Stimulated activated CD8-positive, alpha-beta memory T cell treated with anti-CD3 and anti-CD28 coated beads, Interleukin-2, amount 100 ng/mL, for 1 hour (primary cell): ENCODE measurements around the gene GM2A.
"Not testable (repeated sequence)": the region's sequence is repeated elsewhere in the genome, so short reads cannot be mapped to it uniquely, and the experiment has no call there.

Source experiments
- DNase-seq, 2 donors: peaks; one replicate each; pipeline ENCODE4 v3.0.0-alpha.2; 2020; ENCODE audit warnings: low read depth in 2 of 2

GM2A gene

DNA sequence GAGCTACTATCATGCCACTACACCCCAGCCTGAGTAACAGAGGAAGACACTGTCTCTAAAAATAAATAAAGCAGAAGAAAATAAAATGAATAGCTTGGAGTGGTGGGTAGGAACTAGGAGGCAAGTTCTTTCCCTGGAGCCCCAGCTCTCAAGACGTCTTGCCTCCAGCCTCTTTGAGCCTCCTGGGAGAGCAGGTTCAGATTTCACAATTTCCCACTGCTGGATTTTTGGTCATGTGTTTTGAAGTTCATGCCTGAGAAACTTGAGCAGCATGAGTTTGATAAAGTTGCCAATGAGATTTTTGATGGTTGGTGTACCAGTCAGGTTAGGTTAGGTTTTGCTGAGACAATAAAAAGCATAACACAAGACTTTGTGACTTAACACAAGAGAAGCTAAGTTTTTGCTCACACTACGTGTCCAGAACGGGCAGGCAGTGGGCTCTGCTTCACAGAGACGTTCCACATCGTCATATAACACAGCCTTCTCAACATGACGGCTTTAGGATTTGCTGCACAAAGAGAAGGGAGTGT lies 25.0 kb upstream of the GM2A start:
- DNase-seq = no peak

DNA sequence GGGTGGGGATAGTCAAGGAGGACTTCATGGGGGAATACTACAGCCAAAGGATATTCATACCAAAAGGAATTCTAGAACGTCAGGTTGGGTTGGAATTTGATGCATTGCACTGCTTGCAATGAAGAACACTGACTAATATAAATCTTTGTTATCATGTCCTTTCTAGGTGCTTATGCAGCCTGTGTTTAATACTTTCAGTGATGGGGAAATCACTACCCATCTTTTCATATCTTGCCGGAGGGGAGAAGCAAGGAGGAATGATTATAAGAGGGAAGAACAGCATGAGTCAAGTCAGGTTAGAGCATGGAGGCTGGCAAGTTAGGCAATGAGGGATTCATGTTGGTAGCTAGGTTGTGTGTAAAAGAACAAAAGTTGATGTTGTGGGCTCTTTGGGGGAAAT lies 24.0 kb upstream of the GM2A start:
- no peak for DNase-seq

DNA sequence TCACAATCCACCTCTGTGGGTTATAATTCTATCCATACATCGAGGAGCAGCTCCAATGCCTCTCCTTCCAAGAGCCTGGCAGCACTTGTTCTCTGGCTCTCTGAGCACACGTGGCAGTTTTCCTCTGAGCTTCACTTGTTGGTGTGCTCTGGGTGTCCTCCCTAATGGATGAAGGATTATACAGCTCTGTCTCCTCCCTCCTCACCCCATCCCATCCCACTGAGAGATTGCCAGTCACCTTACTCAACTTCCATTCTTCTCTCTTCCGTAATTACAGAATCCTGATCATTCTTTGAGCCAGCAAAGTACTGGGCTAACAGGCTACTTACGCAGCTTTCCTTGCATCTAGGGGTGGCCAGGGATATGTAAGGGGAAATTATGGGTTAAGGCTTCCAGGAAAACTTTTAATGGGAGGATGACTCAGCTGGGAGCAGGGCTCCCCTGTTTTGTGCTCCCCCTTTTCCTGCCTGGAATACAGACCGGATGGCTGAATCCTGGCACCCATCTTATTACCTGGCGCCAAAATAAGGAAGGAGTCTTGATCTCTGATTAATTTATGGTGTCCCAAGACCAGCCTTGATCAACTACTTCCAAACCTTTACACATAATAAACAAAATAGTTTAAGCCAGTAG lies 22.8 kb upstream of the GM2A start:
- no peak for DNase-seq

DNA sequence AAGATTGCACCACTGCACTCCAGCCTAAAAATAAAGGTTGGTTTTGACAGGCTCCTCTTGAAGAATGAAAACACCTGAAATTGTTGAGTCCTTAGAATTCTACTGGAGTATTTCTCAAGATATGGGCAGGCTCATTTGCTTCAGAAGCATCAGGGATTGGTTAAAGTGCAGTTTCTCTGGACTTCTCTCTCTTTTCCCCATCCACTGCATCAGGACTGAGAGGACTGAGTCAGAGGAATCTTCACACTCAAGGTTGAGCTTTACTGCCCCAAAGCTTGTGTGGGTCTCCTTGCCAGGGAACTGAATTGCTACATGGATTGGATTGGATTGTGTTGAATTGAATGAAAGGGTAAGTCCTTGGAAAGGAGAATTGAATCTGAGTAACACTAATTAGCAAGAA lies 21.6 kb upstream of the GM2A start:
- DNase-seq = no peak

DNA sequence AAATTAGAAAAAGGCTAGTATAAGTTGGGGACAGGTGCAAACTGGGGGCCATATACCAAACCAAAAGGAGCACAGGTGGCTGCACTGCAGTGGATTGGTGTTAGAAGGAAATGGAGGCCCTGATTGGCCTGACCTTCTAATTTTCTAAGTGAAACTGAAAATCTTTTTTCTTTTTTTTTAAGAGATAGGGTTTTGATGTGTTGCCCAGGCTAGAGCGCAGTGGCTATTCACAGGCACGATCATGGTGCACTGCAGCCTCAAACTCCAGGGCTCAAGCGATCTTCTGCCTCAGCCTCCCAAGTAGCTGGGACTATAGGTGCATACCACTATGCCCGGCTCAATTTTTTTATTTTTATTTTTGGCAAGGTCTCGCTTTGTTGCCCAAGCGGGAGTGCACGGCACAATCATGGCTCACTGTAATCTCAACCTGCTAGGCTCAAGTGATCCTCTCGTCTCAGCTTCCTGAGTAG lies 19.3 kb upstream of the GM2A start:
- no peak for DNase-seq

DNA sequence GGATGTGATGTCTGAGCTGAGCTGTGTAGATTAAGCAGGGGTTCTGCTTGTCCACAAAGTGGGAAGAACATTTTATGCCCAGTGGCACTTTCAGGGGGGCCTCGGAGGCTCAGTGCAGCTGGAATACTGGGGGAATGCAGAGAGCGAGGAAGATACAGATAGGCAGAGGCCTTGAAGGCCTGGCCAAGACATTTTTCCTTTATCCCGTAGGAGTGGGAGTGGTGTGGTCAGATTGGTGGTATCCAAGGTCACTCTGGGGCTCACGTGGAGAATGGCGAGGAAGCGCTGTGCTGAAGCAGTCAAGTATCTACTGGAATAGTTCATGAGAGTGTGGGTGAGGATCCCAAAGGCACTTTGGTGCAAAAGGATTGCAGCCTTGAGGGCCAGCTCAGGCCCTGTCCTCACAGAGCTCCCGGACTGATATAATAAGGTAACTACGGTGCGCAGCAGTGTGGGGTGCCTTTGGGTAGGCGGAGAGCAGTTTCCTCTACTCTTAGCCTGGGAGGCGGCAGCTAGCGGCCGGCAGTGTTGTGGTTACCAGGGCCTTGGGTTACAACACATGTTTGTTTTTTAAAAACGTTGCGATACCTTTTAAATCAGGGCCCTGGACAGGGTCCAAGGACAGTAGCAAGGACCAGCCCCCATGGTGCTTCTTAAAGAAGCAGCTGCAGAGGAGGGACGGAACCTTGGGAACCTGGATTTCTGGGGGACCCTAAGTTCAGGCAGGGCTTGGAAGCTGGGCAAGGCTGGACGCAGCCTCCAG lies 18.3 kb upstream of the GM2A start:
- DNase-seq = no peak

DNA sequence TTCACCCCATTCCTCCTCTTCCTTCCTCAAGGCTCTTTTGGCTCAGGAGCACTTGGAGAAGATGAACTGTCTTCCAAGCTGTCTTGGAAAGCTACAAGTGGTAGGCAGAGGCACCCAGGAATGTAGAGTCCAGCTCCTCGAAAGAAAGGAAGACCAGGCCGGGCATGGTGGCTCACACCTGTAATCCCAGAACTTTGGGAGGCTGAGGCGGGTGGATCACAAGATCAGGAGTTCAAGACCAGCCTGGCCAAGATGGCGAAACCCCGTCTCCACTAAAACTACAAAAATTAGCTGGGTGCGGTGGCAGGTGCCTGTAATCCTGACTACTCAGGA lies 17.8 kb upstream of the GM2A start:
- DNase-seq = not testable (repeated sequence)

DNA sequence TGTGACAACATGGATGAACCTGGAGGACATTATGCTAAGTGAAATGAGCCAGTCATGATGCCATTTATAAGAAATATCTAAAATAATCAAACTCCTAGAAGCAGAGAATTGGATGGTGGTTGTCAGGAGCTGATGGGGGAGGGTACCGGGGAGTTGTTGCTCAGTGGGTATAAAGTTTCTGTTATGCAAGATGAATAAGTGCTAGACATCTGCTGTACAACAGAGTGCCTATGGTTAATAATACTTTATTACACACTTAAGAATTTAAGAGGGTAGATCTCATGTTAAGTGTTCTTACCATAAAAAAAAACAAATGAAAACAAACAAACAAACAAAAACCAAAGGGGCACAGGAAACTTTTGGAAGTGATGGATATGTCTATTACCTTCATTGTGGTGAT lies 16.1 kb upstream of the GM2A start:
- DNase-seq = no peak

DNA sequence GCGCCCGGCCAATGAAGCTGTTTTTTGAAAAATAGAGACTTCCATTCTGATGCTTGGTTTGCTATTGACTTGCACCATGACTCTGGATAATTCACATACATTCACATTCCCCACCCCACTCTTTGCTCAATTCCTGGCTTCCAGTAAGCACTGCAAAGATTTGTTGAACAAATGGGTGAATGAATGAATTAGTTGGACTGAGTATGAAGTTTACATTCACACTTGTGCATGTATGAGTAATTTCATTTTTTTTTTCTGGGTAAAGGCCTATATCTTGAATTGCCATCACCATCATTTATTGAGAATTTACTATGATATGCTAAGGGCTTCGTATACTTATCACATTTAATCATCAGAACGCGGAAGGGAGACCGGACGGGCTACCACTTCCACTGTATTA lies 15.3 kb upstream of the GM2A start:
- no peak for DNase-seq

DNA sequence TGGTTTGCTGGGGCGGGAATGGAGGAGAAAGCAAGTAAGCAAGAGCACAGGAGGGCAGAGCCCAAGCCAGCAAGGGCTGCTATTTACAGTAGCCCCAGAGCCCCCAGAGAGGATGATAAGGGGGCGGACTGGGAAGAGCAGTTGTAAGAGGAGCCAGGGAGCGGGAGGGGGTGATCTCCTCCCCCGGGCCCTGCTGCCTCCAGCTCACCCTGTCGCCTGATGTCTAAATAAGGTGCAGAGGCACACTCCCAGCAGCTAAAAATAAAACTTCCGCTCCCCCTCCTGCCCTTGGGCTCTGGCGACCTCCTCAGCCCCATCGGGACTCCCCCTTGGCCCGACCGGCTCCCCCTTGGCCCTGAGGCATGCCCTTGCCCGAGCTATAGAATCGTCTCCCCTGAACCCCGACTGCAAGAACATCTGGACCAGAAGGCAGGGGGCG lies 14.7 kb upstream of the GM2A start:
- DNase-seq = no peak

DNA sequence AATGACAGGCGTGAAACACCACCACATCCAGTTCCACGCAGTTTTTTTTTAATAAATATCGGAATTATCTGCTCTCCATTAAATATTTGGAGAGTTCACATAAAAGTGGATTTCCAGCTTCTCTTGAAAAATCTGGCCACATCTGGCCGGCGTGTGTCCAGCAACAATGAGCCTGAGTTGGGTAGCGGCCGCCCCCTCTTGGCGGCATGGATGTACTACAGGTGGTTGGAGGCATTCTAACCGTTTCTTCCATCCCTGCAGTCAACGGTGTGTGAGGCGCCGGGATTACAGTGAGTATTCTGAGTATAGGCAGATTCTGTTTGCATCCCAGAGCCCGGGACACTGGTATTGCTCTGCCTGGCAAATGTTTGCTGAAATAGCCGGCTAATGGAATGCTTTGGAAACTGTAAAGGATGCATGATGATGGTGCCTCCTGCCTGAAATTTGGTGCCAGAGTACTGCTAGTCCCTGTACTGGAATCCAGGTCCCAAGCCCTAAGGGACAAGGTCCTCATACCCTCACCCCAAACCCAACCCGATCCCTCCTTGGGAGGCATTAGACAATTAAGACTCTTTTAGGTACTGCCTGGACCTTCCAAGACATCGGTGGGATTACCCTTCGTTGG lies 13.6 kb upstream of the GM2A start:
- DNase-seq = peak in 1 of 2 donors; percentile 24

DNA sequence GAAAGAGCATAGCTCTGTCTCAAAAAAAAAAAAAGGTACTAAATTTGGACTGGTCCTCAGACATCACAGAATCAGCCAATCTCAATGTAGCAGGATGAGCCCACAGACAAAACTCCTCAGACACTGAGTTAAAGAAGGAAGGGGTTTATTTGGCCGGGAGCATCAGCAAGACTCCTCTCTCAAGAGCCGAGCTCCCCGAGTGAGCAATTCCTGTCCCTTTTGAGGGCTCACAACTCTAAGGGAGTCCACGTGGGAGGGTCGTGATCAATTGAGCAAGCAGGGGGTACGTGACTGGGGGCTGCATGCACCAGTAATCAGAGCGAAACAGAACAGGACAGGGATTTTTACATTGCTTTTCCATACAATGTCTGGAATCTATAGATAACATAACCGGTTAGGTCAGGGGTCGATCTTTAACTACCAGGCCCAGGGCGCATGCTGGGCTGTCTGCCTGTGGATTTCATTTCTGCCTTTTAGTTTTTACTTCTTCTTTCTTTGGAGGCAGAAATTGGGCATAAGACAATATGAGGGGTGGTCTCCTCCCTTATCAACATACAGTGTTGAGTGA lies 12.6 kb upstream of the GM2A start:
- DNase-seq = not testable (repeated sequence)

DNA sequence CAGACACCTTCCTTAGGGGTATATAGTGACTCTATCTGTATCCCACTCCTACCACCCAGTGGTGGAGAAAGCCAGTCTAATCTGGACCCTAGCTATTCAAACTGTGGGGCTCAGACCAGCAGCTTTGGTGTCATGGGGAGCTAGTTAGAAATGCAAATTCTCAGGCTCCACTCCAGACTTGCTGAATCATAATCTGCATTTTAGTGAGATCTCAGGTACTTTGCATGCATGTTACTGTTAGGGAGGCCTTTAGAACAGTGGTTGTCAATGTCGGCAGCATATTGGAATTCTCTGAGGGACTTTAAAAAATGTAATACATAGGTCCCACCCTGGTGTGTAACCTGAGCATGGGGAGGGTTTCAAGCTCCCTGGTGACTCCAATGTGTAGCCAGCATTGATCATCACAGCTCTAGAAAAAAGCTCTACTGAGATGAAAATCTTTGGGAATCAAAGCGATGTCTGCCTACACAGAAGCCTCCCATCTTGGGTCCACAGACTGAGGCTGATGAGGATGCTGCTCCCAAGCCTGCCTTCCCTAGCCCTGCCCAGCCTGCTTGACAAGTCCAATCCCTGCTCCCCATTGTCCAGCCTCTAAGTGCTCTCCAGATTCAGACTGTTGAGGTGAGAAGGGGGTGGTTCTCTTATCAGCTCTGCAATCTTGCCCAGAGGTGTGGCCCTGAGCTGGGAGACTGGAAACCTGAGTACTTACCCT lies 11.9 kb upstream of the GM2A start:
- DNase-seq = no peak

DNA sequence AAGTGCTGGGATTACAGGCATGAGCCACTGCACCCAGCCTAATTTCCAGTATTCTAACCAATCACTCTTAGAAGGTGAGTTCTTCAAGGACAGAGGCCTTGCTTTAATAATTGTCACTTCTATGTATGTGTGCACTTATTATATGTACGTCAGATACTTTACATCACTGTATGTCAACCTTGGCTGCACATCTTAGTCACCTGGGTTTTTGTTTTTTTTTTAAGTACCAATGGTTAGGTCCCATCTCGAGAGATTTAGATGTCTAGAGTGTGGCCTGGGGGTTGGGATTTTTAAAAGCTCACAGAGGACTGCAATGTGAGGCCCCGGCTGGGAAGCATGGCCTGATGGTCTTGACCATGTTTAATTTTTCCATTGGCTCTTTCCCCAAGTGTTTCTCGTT lies 9.9 kb upstream of the GM2A start:
- DNase-seq = no peak

DNA sequence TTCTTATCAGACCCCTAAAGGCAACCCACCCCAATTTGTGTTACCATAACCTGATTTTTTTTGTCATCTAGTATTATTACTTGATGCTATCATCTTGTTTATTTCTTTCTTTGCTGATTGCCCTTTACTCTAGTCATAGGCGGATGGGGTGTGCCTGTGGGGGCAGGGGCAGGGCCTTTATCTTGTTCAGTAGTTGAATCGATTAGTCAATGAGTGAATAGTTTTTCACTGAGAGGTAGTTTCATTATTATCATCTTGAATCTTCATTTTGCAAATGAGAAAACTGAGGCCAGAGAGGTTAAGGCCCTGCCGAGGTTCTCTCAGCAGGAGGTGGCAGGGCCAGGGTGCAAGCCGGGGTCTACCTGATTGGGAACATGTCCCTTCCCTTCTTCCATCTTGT lies 9.4 kb upstream of the GM2A start:
- DNase-seq = no peak

DNA sequence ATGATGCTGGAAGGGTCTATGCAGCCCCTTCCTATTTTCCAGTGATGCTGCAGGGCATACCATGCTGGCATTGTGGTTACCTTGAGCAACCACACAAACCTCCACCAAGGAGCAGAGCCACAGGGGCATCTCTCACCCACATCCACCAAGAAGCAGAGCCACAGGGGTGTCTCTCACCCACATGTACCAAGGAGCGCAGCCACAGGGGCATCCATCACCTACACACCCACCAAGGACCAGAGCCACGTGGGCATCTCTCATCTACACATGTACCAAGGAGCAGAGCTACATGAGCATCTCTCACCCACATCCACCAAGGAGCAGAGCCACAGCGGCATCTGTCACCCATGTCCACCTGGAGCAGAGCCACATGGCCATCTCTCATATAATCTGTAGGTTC lies 8.8 kb upstream of the GM2A start:
- DNase-seq = no peak

DNA sequence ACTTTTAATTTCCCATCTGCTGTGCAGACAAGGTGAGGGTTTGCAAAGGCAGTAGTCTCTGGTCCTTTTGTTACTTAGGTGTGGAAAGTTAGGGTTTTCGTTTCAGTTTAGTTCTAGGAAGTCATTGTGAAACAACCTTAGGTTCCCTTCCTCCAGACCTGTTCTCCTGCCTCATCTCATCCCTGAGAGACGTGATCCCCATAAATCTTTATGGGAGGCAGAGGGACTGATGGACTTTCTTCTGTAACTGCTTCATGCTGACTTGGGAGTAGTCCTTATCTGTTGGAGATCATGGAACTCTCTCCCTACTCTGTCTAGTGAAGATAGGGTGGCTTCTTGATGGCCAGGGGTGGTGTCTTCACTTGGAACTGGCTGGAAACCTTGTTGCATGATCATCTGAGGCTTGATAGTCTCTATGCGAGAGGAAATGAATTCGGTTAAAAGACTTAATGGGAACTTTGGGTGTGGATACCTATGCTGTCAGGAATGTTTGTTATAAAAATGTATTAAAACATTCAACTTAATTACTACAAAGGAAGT lies 7.2 kb upstream of the GM2A start:
- no peak for DNase-seq

DNA sequence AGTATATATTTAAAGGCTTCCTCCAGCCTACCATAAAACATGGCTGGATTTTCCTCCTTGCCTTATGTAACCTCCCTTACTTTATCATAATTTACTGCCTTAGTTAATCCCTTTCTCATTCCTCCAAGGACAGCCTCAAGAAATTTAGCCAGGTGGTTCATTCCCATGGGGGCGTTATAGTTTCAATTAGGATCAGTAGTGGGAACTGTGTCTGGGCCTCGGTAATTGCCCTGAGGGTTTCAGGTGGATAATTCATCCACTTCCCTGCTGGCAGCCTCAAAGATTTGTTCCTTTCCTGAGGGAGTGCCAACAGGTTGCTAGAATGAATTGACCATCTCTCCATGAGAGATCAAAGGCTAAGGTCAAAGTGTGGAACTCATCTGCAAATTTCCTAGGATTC lies 4.3 kb upstream of the GM2A start:
- no peak for DNase-seq

DNA sequence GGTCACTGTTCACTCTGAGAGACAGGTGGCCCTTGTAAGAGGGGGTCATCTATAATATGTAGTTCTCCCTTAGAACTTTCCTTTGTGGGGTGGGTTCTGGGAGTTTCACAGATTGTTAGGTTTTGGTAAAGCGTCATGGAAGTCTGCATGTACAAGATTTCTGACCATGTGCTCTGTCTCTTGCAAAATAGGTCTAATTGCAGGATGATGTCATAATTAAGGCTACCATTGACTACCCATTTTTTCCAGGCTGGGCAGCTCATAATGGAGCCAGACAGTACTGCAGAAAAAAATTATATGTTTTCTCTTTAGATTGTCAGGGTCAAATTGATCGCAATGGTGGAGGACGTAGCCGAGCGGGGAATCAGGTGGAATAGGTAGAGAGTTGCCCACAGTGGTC lies 3.7 kb upstream of the GM2A start:
- no peak for DNase-seq

DNA sequence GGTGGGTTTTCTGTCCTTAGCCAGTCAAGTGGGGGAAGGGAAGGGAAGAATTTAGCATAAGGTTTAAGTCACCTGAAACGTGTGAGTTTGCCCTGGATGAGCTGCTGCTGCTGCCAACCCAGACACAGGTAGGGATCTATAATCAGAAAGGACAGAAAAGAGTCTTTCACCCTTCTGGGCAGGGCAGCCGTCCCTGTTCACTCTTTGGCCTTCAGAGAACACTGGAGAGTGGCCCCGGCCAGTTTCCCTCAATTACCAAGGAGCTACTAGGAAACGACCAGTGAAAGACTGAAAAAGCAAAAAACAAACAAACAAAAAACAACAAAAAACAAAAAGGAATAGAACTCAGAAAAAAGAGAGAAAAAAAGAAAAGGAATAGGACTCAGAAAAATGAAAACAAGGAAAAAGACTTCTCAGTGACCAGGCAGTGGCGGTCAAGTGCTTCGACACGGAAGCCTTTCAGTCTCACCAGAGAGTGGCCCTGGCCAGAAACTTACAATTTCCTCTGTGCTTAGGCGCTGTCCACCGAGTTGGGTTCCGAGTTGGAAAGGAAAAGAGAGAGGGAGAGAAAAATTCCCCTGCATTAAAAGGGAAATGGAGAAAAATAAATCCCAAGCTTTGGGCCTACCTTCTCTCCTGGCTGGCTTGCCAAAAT lies 2.5 kb upstream of the GM2A start:
- DNase-seq = no peak

DNA sequence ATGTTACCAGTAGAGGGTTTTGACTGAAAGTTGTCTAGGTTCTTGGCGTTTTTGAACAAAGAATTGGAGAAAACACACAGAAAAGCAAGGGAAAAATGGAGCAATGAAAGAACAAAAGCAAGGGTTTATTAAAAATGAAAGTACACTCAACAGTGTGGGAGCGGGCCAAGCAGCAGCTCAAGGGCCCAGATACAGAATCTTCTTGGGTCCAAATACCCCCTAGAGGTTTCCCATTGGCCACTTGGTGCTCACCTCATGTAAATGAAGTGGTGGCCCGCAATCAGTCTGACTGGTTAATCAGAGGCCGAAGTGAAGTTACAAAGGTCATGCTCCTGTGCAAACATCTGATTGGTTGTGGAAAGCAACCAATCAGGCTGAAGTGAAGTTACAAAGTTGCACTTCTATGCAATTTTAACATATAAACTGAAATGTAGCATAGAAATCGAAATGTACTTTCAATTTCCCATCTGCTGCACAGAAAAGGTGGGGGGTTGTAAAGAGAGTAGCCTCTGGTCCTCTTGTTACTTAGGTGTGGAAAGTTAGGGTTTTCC lies 1.9 kb upstream of the GM2A start:
- no peak for DNase-seq
